Activated gamma-delta T cell treated with anti-CD3 and anti-CD28 coated beads, Interleukin-2, amount 50 U/mL, for 16 hours (primary cell): ENCODE results near the gene DHDH.
"Not testable (repeated sequence)": the region's sequence is repeated elsewhere in the genome, so short reads cannot be mapped to it uniquely, and the experiment has no call there.

ENCODE experiments used
- DNase-seq: peaks from one replicate; pipeline ENCODE4 v3.0.0-alpha.2; 2020; ENCODE audit warnings: low read depth

Gene DHDH

GRCh38 chr19:48933382-48933932, at the start of gene DHDH:
DHDH (plus strand) TSS chr19:48933699; CDS start chr19:48933722, 23 bp downstream.
- DNase-seq, result peak; percentile 69

- no peak for DNase-seq
Measured at GRCh38 chr19:48883726-48884125, 49.8 kb upstream of the DHDH start.

- no peak for DNase-seq
Measured at GRCh38 chr19:48887861-48888612, 45.5 kb upstream of the DHDH start.

- not testable (repeated sequence) for DNase-seq
Measured at GRCh38 chr19:48889496-48889895, 44.0 kb upstream of the DHDH start.

GRCh38 chr19:48890551-48890950, 42.9 kb upstream of the DHDH start:
- no peak for DNase-seq

GRCh38 chr19:48895226-48895625, 38.3 kb upstream of the DHDH start:
- no peak for DNase-seq

- no peak for DNase-seq
Measured at GRCh38 chr19:48896191-48896720, 37.2 kb upstream of the DHDH start.

- DNase-seq, result no peak
Measured at GRCh38 chr19:48897181-48897580, 36.3 kb upstream of the DHDH start.

- not testable (repeated sequence) for DNase-seq
Measured at GRCh38 chr19:48899386-48899749, 34.1 kb upstream of the DHDH start.

GRCh38 chr19:48899781-48900476, 33.6 kb upstream of the DHDH start, which contains the start of gene NUCB1:
NUCB1 (plus strand) TSS chr19:48900312; CDS start chr19:48900797, 485 bp downstream.
- DNase-seq, result peak; percentile 98

GRCh38 chr19:48900477-48901406, 32.8 kb upstream of the DHDH start:
- no peak for DNase-seq

- DNase-seq, result not testable (repeated sequence)
Measured at GRCh38 chr19:48902291-48902690, 31.2 kb upstream of the DHDH start.

GRCh38 chr19:48903788-48904187, 29.7 kb upstream of the DHDH start:
- DNase-seq, result not testable (repeated sequence)

- DNase-seq, result no peak
Measured at GRCh38 chr19:48905664-48906063, 27.8 kb upstream of the DHDH start.

GRCh38 chr19:48906324-48906723, 27.2 kb upstream of the DHDH start:
- no peak for DNase-seq

GRCh38 chr19:48907671-48908070, 25.8 kb upstream of the DHDH start:
- DNase-seq, result no peak

- DNase-seq, result not testable (repeated sequence)
Measured at GRCh38 chr19:48909424-48910077, 23.9 kb upstream of the DHDH start.

GRCh38 chr19:48910803-48911202, 22.7 kb upstream of the DHDH start:
- DNase-seq, result no peak

- DNase-seq, result no peak
Measured at GRCh38 chr19:48913114-48913889, 20.2 kb upstream of the DHDH start.

GRCh38 chr19:48914181-48914580, 19.3 kb upstream of the DHDH start:
- no peak for DNase-seq
